RWPE2 (cell line): ENCODE data around the gene GRIK3.

Experiments used
- ATAC-seq: fragments of 200-7000 bp; cut with Tn5 transposase; 3 replicates; pipeline ENCODE4 v1.9.1; 2021; ENCODE audit warnings: low read depth
- DNase-seq: peaks from one replicate; pipeline ENCODE4 v3.0.0-alpha.2; 2020; ENCODE audit warnings: low spot score
- H3K27ac ChIP-seq: fragments of 450-650 bp; 2 replicates; pipeline ENCODE4 v1.5.1; 2017; ENCODE audit warnings: mild to moderate bottlenecking; ENCODE audit not compliant: poor library complexity, severe bottlenecking
- H3K27me3 ChIP-seq: fragments of 250-450 bp; sonication (Bioruptor Pico); 2 replicates; pipeline ENCODE4 v1.5.1; 2021; ENCODE audit warnings: mild to moderate bottlenecking, moderate library complexity; ENCODE audit not compliant: insufficient read depth, poor library complexity, severe bottlenecking
- H3K36me3 ChIP-seq: fragments of 250-450 bp; sonication (Bioruptor Pico); 2 replicates; pipeline ENCODE4 v1.5.1; 2020; ENCODE audit warnings: low read depth, mild to moderate bottlenecking, moderate library complexity
- H3K4me1 ChIP-seq: fragments of 250-450 bp; sonication (Bioruptor Pico); 2 replicates; pipeline ENCODE4 v1.5.1; 2021; ENCODE audit warnings: mild to moderate bottlenecking, moderate library complexity; ENCODE audit not compliant: insufficient read depth, poor library complexity, severe bottlenecking
- H3K4me3 ChIP-seq: fragments of 250-450 bp; sonication (Bioruptor Pico); 2 replicates; pipeline ENCODE4 v1.5.1; 2021; ENCODE audit warnings: mild to moderate bottlenecking, moderate library complexity; ENCODE audit not compliant: severe bottlenecking
- H3K9me3 ChIP-seq: fragments of 250-450 bp; sonication (Bioruptor Pico); 2 replicates; pipeline ENCODE4 v1.5.1; 2021; ENCODE audit warnings: mild to moderate bottlenecking, moderate library complexity; ENCODE audit not compliant: severe bottlenecking
- TF ChIP-seq, protein P1 (sequence below): fragments of 450-650 bp; IDR thresholded peaks from one replicate; pipeline ENCODE4 v1.5.1; 2017; ENCODE audit warnings: mild to moderate bottlenecking, moderate library complexity; ENCODE audit not compliant: poor library complexity, severe bottlenecking

GRIK3 gene

DNA sequence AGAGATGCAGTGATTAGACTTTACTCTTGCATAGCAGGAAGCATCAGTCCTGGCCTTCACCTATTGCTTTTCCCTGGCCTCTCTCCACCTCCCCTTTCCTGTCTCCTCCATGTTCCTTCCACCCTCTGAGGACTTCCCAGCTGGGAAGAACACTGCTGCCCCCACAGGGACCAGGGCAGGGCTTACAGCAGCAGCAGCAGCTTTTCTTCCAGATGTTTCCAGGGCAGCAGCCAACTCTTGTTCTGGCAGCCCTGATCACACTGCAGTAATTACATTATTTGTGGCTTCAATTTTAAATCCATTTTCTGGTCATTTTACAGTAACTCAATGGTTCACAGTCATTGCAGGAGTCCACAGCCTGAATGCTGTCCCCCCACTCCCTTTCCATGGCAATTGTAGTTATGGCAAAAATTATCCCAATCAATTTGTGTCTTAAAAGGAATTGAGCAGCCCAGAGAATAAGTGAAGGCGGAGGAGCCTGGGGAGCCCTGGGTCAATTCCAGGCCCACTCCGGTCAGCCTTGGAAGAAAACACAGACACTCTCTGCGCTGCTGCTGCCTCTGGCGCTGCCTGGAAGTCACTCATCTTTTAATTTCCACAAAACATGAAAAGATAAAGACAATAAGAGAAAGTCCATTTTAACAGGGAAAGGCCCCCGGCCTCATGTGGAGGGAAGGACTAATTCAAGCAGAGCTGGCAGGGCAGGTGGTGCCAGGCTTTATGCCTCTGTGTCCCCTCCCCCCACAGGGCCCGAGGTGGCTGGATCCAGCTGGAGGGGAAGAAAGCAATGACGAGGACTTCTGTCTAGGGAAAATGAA, 148.6 kb downstream of the GRIK3 start:
- DNase-seq: no peak
- H3K9me3 ChIP-seq: no peaks in the 10 kb centered on the region
- H3K27ac ChIP-seq: no peak overlapping the region
- no peaks in the 10 kb centered on the region for H3K36me3 ChIP-seq
- ATAC-seq: no peak
- H3K4me1 ChIP-seq: no peaks in the 10 kb centered on the region
- TF ChIP-seq, protein P1, sequence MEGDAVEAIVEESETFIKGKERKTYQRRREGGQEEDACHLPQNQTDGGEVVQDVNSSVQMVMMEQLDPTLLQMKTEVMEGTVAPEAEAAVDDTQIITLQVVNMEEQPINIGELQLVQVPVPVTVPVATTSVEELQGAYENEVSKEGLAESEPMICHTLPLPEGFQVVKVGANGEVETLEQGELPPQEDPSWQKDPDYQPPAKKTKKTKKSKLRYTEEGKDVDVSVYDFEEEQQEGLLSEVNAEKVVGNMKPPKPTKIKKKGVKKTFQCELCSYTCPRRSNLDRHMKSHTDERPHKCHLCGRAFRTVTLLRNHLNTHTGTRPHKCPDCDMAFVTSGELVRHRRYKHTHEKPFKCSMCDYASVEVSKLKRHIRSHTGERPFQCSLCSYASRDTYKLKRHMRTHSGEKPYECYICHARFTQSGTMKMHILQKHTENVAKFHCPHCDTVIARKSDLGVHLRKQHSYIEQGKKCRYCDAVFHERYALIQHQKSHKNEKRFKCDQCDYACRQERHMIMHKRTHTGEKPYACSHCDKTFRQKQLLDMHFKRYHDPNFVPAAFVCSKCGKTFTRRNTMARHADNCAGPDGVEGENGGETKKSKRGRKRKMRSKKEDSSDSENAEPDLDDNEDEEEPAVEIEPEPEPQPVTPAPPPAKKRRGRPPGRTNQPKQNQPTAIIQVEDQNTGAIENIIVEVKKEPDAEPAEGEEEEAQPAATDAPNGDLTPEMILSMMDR: no peak
- H3K4me3 ChIP-seq: no peak overlapping the region
- H3K27me3 ChIP-seq: no peaks in the 10 kb centered on the region

- TF ChIP-seq, protein P1: no peak
- no peak overlapping the region for H3K4me3 ChIP-seq
- no peak overlapping the region for H3K27ac ChIP-seq
- no peaks in the 10 kb centered on the region for H3K4me1 ChIP-seq
- no peaks in the 10 kb centered on the region for H3K9me3 ChIP-seq
- ATAC-seq (no peak), DNase-seq (no peak)
- H3K36me3 ChIP-seq: no peaks in the 10 kb centered on the region
- no peaks in the 10 kb centered on the region for H3K27me3 ChIP-seq
Measured at GRCh38 chr1:36884801-36885200, 149.5 kb downstream of the GRIK3 start.

DNA sequence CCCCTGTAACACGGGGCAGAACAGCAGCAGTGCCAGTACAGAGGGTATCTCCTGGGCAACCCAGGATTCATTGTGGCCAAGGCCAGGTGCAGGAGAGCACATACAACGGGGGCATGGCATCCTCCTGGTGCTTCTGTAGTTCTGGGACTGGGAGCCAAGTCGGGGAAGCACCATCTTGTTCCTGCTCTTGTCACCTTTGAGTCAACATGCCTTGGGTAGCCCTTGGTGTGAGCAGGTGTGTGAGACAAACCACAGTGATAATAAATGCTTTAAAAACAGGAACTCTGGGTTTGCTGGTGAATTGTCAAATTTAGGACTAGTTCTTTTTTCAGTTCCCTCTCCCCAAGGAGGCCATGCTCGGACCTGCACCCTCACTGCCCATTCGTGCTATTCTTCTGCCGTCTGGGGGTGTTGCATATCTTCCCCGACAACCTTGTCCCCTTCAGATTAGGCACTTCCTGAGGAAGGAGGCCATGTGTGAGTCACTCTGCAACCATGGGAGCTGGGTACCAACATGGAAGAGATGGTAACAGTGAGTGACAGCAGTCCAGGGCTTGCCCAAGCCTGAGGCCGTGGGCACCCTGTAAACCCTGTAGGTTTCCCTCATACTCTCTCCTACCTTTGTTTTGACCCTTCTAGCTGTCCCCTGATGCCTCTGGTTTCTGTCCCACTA, 150.2 kb downstream of the GRIK3 start:
- Histone ChIP-seq H3K4me3 (no peak overlapping the region), H3K36me3 (no peaks in the 10 kb centered on the region), H3K27ac (no peak overlapping the region), H3K9me3 (no peaks in the 10 kb centered on the region), H3K27me3 (no peaks in the 10 kb centered on the region), H3K4me1 (no peaks in the 10 kb centered on the region)
- no peak for ATAC-seq
- TF ChIP-seq, protein P1: no peak
- no peak for DNase-seq

GRCh38 chr1:36883315-36883949, 150.9 kb downstream of the GRIK3 start:
- H3K9me3 ChIP-seq: no peaks in the 10 kb centered on the region
- ATAC-seq (no peak), DNase-seq (no peak)
- no peaks in the 10 kb centered on the region for H3K4me1 ChIP-seq
- H3K27me3 ChIP-seq: no peaks in the 10 kb centered on the region
- no peak overlapping the region for H3K4me3 ChIP-seq
- no peak overlapping the region for H3K27ac ChIP-seq
- H3K36me3 ChIP-seq: no peaks in the 10 kb centered on the region
- TF ChIP-seq, protein P1: no peak
